Measurements from ENCODE around the gene RAE1.
"Not testable (repeated sequence)": the region's sequence is repeated elsewhere in the genome, so short reads cannot be mapped to it uniquely, and the experiment has no call there.

The RAE1 gene

DNA sequence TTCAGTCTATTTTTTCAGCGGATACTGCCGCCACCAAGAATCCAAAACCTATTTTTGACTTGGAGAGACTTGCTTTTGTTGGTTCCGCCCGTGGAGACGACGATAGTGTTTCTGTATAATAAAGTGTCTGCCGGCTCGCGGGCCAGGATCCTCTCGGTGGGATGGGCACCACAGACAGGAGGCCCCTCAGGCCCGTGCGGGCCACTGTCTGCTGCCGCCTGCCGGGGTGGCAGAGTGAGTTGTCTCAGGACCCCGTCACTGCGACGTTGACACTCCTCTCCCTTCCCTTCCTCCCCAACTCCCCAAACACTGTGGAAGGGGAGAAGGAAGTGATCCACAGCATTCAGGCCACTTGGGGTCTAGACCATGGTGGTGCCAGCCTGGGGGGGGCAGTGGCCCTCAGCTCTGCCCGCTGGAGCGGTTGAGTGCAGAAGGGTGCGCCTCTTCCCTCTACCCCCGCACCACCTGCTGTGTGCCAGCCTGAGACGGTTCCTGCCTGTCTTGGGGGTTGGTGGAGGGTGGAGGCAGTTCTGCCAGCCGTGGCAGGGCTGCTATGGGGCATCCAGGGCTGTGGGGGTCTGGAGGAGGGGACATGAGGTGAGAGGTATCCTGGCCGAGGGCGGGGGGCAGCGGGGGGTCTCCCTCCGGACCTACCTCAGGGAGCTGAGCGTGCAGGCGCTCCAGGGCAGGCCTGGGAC, 57.6 kb downstream of the RAE1 start:
- no peak overlapping the region for H3K4me3 ChIP-seq (ENCODE audit: low read depth, low read length)
- no peak for DNase-seq (ENCODE audit: low read depth)

DNA sequence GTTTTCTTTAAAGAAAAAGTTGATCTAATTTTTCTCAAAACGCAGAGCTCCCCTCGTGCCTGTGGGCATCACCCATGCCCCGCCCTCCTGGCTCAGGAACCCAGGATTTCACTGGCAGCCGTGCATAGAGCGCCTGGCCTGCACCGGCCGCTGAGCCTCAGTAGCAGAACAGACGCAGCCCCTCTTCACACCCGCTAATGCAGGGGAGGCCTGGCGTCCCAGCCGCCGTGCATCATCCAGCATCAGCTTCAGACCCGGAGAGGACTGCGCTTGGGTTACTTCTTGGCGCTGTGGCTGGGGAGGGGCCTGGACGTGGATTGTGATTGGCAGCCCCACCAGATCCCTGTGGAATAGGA, 58.2 kb downstream of the RAE1 start:
- no peak overlapping the region for H3K4me3 ChIP-seq (ENCODE audit: low read depth, low read length)
- no peak for DNase-seq (ENCODE audit: low read depth)

GRCh38 chr20:57409672-57410397, 58.8 kb downstream of the RAE1 start:
- no peak overlapping the region for H3K4me3 ChIP-seq (ENCODE audit: low read depth, low read length)
- no peak for DNase-seq (ENCODE audit: low read depth)

- no peak for DNase-seq (ENCODE audit: low read depth)
- H3K4me3 ChIP-seq (ENCODE audit: low read depth, low read length) = no peak overlapping the region
These were observed 59.4 kb downstream of the RAE1 start for GRCh38 chr20:57410398-57410920.

DNA sequence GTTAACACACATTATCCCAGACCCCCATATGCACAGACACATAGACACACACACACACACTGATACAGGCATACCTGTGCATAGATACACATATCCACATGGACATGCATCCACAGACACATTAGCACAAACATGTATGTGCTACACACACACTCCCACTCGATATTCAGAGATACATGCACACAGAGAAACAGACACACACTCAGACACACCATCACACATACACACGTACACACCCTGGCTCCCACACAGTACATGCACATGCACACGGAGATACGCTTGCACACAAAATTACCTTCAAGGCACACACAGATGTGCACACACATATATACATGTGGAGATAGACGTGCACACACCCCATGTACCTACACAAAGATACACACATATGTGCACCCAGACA, 59.9 kb downstream of the RAE1 start:
- DNase-seq (ENCODE audit: low read depth) = no peak
- no peak overlapping the region for H3K4me3 ChIP-seq (ENCODE audit: low read depth, low read length)

- DNase-seq (ENCODE audit: low read depth) = no peak
- no peak overlapping the region for H3K4me3 ChIP-seq (ENCODE audit: low read depth, low read length)
These were observed 60.6 kb downstream of the RAE1 start for GRCh38 chr20:57411406-57412283.

- DNase-seq (ENCODE audit: low read depth) = no peak
- H3K4me3 ChIP-seq (ENCODE audit: low read depth, low read length) = no peak overlapping the region
These were observed 61.4 kb downstream of the RAE1 start for GRCh38 chr20:57412347-57413029.

- H3K4me3 ChIP-seq (ENCODE audit: low read depth, low read length) = no peak overlapping the region
- no peak for DNase-seq (ENCODE audit: low read depth)
These were observed 62.9 kb downstream of the RAE1 start for GRCh38 chr20:57413986-57414385.

- DNase-seq (ENCODE audit: low read depth) = no peak
- H3K4me3 ChIP-seq (ENCODE audit: low read depth, low read length) = no peak overlapping the region
These were observed 64.0 kb downstream of the RAE1 start for GRCh38 chr20:57414867-57415592.

- no peak overlapping the region for H3K4me3 ChIP-seq (ENCODE audit: low read depth, low read length)
- DNase-seq (ENCODE audit: low read depth) = no peak
These were observed 64.7 kb downstream of the RAE1 start for GRCh38 chr20:57415771-57416170.

GRCh38 chr20:57416296-57417022, 65.4 kb downstream of the RAE1 start:
- H3K4me3 ChIP-seq (ENCODE audit: low read depth, low read length) = no peak overlapping the region

GRCh38 chr20:57417051-57417689, 66.1 kb downstream of the RAE1 start:
- DNase-seq (ENCODE audit: low read depth) = no peak
- H3K4me3 ChIP-seq (ENCODE audit: low read depth, low read length) = no peak overlapping the region

More at GRCh38 chr20:57416296-57417022, 65.4 kb downstream of the RAE1 start:
- DNase-seq (ENCODE audit: low read depth) = no peak

GRCh38 chr20:57417830-57418780, 67.0 kb downstream of the RAE1 start:
- no peak overlapping the region for H3K4me3 ChIP-seq (ENCODE audit: low read depth, low read length)
- DNase-seq (ENCODE audit: low read depth) = no peak

DNA sequence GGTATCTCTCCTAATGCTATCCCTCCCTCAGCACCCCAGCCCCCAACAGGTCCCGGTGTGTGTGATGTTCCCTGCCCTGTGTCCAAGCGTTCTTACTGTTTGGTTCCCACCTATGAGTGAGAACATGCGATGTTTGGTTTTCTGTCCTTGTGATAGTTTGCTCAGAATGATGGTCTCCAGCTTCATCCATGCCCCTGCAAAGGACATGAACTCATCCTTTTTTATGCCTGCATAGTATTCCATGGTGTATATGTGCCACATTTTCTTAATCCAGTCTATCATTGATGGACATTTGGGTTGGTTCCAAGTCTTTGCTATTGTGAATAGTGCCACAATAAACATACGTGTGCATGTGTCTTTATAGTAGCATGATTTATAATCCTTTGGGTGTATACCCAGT, 68.4 kb downstream of the RAE1 start:
- not testable (repeated sequence) for H3K4me3 ChIP-seq (ENCODE audit: low read depth, low read length); DNase-seq (ENCODE audit: low read depth)

DNA sequence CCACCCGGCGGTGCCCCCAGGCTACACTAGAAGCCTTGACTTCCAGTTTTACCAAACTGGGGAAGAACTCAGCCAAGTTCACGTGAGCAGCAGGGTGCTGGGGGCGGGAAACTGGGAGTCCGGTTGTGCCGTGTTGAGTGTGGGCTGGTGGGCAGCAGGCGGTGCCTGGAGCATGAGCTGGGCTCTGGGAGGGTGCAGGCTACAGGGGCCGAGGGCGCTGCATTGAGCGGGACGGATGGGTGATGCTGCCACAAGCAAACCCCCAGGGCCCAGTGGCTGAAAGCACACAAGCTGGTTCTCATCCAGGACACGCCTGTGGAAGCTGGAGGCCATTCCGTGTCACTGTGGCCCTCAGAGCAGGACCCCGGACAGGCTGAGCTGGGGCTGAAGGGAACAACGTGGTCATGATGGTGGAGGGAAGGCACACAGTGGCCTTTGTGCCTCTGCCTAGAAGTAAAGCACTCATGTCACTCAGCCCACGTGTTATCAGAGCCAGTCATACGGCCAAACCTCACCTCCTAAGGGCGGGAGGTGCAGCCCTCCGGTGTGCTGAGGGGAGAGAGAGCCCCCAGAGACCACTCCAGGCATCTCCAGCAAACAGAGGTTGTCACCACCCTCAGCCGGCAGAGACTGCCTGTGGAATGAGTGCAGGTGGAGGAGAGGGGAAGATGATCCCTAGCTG, 69.7 kb downstream of the RAE1 start:
- H3K4me3 ChIP-seq (ENCODE audit: low read depth, low read length) = no peak overlapping the region
- no peak for DNase-seq (ENCODE audit: low read depth)
